Natural killer cell treated with Interleukin-12 subunit alpha and Interleukin-12 subunit beta and Interleukin-15 and Interleukin-18, amount 100 ng/mL, for 72 hours (primary cell): ENCODE measurements around the gene PLCL2. TPM values are rescaled to one million over a fixed set of nuclear protein-coding genes. Genes with fewer than 3 reads are reported as not detected.

Experiments used
- ATAC-seq, 2 donors: fragments of 150-1000 bp; cut with Tn5 transposase in 1 of 2; sonication (Bioruptor Pico), chemical (Tn5 transposase) in 1 of 2; 2 replicates each; pipeline ENCODE4 v1.10.0; 2021
- DNase-seq: peaks from one replicate; pipeline ENCODE4 v3.0.0; 2022; ENCODE audit warnings: low spot score
- H3K27ac Mint-ChIP-seq, 2 donors: 1 replicate in 1 of 2; 2 replicates in 1 of 2; pipeline ENCODE4 v1.8.0; 2022; ENCODE audit warnings: mixed read lengths in 2 of 2, mild to moderate bottlenecking in 1 of 2, moderate library complexity in 1 of 2
- H3K27me3 Mint-ChIP-seq, 2 donors: 1 replicate in 1 of 2; 2 replicates in 1 of 2; pipeline ENCODE4 v1.8.0; 2022; ENCODE audit warnings: mixed read lengths in 2 of 2
- H3K36me3 Mint-ChIP-seq: one replicate; pipeline ENCODE4 v1.8.0; 2022; ENCODE audit warnings: mixed read lengths
- H3K4me1 Mint-ChIP-seq, 2 donors: 1 replicate in 1 of 2; 2 replicates in 1 of 2; pipeline ENCODE4 v1.8.0; 2022; ENCODE audit warnings: low read depth in 2 of 2, mixed read lengths in 2 of 2, mild to moderate bottlenecking in 1 of 2
- H3K4me3 Mint-ChIP-seq: one replicate; pipeline ENCODE4 v1.8.0; 2022; ENCODE audit warnings: mixed read lengths
- H3K9me3 Mint-ChIP-seq: 2 replicates; pipeline ENCODE4 v1.8.0; 2022; ENCODE audit warnings: mixed read lengths
- total RNA-seq, 2 donors: library from RNA; stranded (reverse); gene quantifications; one replicate each; pipeline ENCODE4 v1.2.3, GENCODE V29; 2022

Gene PLCL2
- total RNA-seq, 2 donors from 2014 or later: 12.5 to 17.2 TPM

- DNase-seq: no peak
- Mint-ChIP-seq H3K4me1 (peaks cover 55 to 65% of the 10 kb centered on the region in 2 donors), H3K27ac (no peak overlapping the region), H3K36me3 (no peaks in the 10 kb centered on the region), H3K4me3 (no peak overlapping the region), H3K9me3 (no peaks in the 10 kb centered on the region), H3K27me3 (no peaks in the 10 kb centered on the region)
- no peak for ATAC-seq
Measured at GRCh38 chr3:16993227-16993626, 108.5 kb downstream of the PLCL2 start.

DNA sequence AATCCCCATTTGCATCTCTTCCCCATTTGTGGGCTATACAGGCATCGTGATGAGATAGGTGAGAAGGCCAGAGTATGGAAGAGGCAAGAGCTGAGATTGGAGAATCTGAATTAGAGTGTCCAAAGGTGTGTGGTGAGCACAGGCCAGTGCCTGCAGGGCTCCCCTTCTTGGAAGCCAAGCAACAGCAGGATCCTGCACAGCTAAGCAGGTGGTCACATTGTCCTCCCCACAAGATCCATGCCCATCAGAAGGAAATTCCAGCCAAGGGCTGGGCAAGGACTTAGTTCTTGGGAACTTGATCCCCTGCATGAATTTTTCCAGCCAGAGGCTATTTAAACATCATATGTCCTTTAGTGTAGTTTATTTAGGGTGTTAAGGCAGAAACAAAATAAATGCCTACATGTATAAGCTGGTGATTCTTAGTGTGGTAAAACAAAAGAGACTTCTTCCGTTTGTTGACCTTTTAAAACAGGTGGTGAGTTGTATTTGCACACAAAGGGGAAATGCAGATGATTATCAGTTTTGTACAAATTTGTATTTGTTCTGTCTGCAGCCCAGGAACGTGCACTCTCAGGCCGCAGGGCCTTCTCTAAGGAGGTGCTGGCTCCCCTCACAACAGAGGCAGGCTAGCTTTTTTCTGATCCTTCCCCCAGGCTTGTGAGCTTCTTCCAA, 110.2 kb downstream of the PLCL2 start:
- DNase-seq (no peak), ATAC-seq (no peak)
- H3K4me1 Mint-ChIP-seq: peaks cover 59 to 69% of the 10 kb centered on the region in 2 donors
- no peak overlapping the region for H3K4me3 Mint-ChIP-seq
- no peak overlapping the region for H3K27ac Mint-ChIP-seq
- no peaks in the 10 kb centered on the region for H3K9me3 Mint-ChIP-seq
- no peaks in the 10 kb centered on the region for H3K36me3 Mint-ChIP-seq
- no peaks in the 10 kb centered on the region for H3K27me3 Mint-ChIP-seq

DNA sequence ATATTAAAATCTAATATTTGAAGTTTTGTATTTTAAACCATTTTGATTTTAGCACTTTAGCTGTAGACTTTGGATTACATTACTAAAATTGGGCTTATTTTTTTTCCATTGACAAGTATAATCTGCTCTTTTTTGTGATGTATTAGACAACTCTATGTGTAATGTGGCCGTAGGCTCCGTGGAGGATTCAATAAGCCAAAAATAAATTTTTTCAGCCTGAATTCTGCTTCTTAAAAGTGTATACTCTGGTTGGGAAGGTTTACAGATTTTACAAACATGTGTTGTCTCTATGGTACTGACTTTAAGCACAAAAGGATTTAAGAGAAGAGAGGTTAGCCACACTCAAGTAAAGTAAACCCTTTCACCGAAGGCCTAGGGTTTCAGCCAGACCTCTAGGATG, 110.8 kb downstream of the PLCL2 start:
- H3K27ac Mint-ChIP-seq: peak overlapping the region; percentile 9 to 23
- no peaks in the 10 kb centered on the region for H3K27me3 Mint-ChIP-seq
- ATAC-seq: no peak
- peak overlapping the region; percentile 5 for H3K4me3 Mint-ChIP-seq
- no peaks in the 10 kb centered on the region for H3K9me3 Mint-ChIP-seq
- no peaks in the 10 kb centered on the region for H3K36me3 Mint-ChIP-seq
- DNase-seq: no peak
- peaks cover 57 to 70% of the 10 kb centered on the region in 2 donors for H3K4me1 Mint-ChIP-seq

DNA sequence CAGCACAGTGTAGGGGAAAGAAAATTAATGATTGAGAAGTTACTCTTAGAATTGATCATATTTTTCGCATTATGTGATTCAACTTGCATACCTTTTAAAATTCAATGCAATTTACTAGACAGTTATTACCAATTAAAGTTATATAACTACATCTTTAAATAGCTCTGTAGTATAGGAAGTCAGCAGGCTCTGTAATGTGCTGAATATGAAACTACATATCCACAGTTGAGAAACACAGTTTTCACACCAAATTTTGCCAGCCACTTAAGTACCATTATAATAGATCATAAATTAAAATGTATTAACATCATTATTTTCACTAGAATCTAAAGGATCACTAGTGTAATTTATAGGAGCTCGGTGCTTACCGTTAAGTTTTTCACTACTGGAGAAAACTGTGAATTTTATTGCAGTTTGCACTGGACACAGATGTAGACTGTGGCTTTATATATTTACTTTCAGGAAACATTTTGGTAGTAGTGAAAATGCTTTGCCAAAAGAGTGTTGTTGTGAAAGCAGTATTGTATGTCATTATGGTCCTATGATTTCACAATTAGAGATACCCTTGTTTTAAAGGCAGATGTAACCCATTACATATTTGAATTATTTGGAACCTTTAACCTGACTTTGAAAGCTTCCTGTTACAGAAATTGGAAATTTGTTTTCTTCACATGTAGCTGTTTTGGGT, 113.6 kb downstream of the PLCL2 start:
- Mint-ChIP-seq H3K4me3 (no peak overlapping the region), H3K36me3 (peaks cover 12% of the 10 kb centered on the region), H3K27me3 (no peaks in the 10 kb centered on the region), H3K27ac (peak overlapping the region in 1 of 2 donors; percentile 78), H3K4me1 (peaks cover 46 to 78% of the 10 kb centered on the region in 2 donors), H3K9me3 (peaks cover 6% of the 10 kb centered on the region)
- DNase-seq: no peak
- no peak for ATAC-seq

GRCh38 chr3:16999161-16999560, 114.4 kb downstream of the PLCL2 start:
- ATAC-seq (no peak), DNase-seq (no peak)
- H3K4me3 Mint-ChIP-seq: no peak overlapping the region
- peaks cover 10% of the 10 kb centered on the region for H3K9me3 Mint-ChIP-seq
- H3K4me1 Mint-ChIP-seq: peaks cover 54 to 79% of the 10 kb centered on the region in 2 donors
- H3K27me3 Mint-ChIP-seq: no peaks in the 10 kb centered on the region
- peak overlapping the region in 1 of 2 donors; percentile 78 for H3K27ac Mint-ChIP-seq
- H3K36me3 Mint-ChIP-seq: peaks cover 12% of the 10 kb centered on the region

GRCh38 chr3:16999871-17000270, 115.1 kb downstream of the PLCL2 start:
- H3K27ac Mint-ChIP-seq: peak overlapping the region in 1 of 2 donors; percentile 55
- DNase-seq (no peak), ATAC-seq (no peak)
- peaks cover 12% of the 10 kb centered on the region for H3K36me3 Mint-ChIP-seq
- peaks cover 50 to 78% of the 10 kb centered on the region in 2 donors for H3K4me1 Mint-ChIP-seq
- no peaks in the 10 kb centered on the region for H3K27me3 Mint-ChIP-seq
- peaks cover 10% of the 10 kb centered on the region for H3K9me3 Mint-ChIP-seq
- no peak overlapping the region for H3K4me3 Mint-ChIP-seq

GRCh38 chr3:17003457-17003856, 118.7 kb downstream of the PLCL2 start:
- ATAC-seq (no peak), DNase-seq (no peak)
- H3K27ac Mint-ChIP-seq: peak overlapping the region in 1 of 2 donors; percentile 65
- H3K9me3 Mint-ChIP-seq: peaks cover 10% of the 10 kb centered on the region
- peaks cover 50 to 80% of the 10 kb centered on the region in 2 donors for H3K4me1 Mint-ChIP-seq
- H3K4me3 Mint-ChIP-seq: no peak overlapping the region
- H3K27me3 Mint-ChIP-seq: no peaks in the 10 kb centered on the region
- H3K36me3 Mint-ChIP-seq: peaks cover 12% of the 10 kb centered on the region

GRCh38 chr3:17006132-17006852, 121.5 kb downstream of the PLCL2 start:
- Mint-ChIP-seq H3K27ac (peak overlapping the region; percentile 49 to 55), H3K36me3 (peaks cover 6% of the 10 kb centered on the region), H3K9me3 (peaks cover 9% of the 10 kb centered on the region), H3K4me1 (peaks cover 44 to 57% of the 10 kb centered on the region in 2 donors), H3K27me3 (no peaks in the 10 kb centered on the region), H3K4me3 (peak overlapping the region; percentile 6)
- no peak for DNase-seq
- peak; percentile 56 to 62 for ATAC-seq

DNA sequence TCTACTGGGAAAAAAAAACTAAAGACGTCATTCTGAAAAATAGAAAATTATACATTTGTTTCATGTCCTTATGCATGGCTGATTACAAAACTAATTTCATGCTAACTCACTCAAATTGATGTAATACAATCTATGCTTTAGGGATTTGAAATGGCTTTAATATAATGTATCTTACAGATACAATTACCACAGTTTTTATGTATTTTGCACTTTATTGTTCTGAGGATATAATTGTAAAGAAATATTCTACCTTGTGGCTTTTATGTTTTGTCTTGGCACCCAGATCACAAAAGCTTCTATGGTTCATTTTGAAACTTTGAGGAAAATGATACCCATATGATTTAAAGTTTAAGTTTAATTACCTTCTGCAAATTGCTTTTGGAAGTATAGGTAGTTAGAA, 122.5 kb downstream of the PLCL2 start:
- ATAC-seq: no peak
- Mint-ChIP-seq H3K4me3 (no peak overlapping the region), H3K9me3 (peaks cover 4% of the 10 kb centered on the region), H3K27ac (no peak overlapping the region), H3K4me1 (peaks cover 42 to 50% of the 10 kb centered on the region in 2 donors), H3K36me3 (no peaks in the 10 kb centered on the region), H3K27me3 (no peaks in the 10 kb centered on the region)
- no peak for DNase-seq

GRCh38 chr3:17009826-17010225, 125.1 kb downstream of the PLCL2 start:
- DNase-seq (no peak), ATAC-seq (no peak)
- Mint-ChIP-seq H3K27me3 (no peaks in the 10 kb centered on the region), H3K9me3 (no peaks in the 10 kb centered on the region), H3K27ac (no peak overlapping the region), H3K36me3 (no peaks in the 10 kb centered on the region), H3K4me3 (no peak overlapping the region), H3K4me1 (peaks cover 32 to 41% of the 10 kb centered on the region in 2 donors)

DNA sequence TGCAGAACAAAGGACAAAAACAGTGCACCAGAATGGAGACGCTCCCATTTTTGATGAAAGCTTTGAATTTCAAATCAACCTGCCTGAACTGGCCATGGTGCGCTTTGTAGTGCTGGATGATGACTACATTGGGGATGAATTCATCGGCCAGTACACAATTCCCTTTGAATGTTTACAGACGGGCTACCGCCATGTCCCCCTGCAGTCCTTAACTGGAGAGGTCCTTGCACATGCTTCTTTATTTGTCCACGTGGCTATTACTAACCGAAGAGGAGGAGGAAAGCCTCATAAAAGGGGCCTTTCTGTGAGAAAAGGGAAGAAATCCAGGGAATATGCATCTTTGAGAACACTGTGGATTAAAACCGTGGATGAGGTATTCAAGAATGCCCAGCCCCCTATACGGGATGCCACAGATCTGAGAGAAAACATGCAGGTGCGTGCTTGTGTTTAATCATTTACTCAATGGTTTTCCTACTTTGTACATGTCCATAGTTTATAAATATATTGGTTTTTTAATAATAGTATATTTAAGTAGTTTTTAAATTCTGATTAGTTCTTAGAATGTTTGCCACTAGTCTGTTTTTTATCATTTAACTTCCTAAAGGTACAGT, 127.1 kb downstream of the PLCL2 start:
- H3K4me1 Mint-ChIP-seq: peaks cover 23 to 24% of the 10 kb centered on the region in 2 donors
- no peak overlapping the region for H3K27ac Mint-ChIP-seq
- H3K36me3 Mint-ChIP-seq: peaks cover 5% of the 10 kb centered on the region

GRCh38 chr3:17013050-17013449, 128.3 kb downstream of the PLCL2 start:
- Mint-ChIP-seq H3K27ac (no peak overlapping the region), H3K27me3 (no peaks in the 10 kb centered on the region), H3K4me1 (peaks cover 16 to 20% of the 10 kb centered on the region in 2 donors), H3K36me3 (peaks cover 5% of the 10 kb centered on the region), H3K9me3 (no peaks in the 10 kb centered on the region), H3K4me3 (no peak overlapping the region)
- DNase-seq (no peak), ATAC-seq (no peak)

More for the DNA sequence above, 127.1 kb downstream of the PLCL2 start:
- Mint-ChIP-seq H3K4me3 (no peak overlapping the region), H3K27me3 (no peaks in the 10 kb centered on the region), H3K9me3 (no peaks in the 10 kb centered on the region)
- DNase-seq (no peak), ATAC-seq (no peak)

DNA sequence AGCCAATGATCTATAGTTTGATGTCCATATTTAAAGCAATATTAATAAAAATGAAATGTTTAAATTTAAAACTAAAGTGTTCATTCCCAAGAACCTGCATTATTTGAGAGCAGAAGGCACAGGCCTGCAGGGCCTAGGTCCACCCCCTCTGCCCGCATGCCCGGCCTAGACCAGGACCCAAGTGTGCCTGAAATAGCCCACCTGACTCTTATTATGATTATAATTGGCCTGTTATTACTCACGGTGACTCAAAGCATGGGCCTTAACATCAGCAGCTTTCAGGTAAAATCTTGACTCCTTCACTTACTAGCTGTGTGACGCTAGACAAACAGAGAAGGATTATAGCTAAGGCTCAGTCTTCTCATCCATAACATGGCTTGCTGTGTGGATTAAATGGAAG, 128.8 kb downstream of the PLCL2 start:
- no peaks in the 10 kb centered on the region for H3K9me3 Mint-ChIP-seq
- ATAC-seq (no peak), DNase-seq (no peak)
- H3K27ac Mint-ChIP-seq: no peak overlapping the region
- H3K27me3 Mint-ChIP-seq: no peaks in the 10 kb centered on the region
- H3K36me3 Mint-ChIP-seq: peaks cover 5% of the 10 kb centered on the region
- peaks cover 16 to 17% of the 10 kb centered on the region in 2 donors for H3K4me1 Mint-ChIP-seq
- no peak overlapping the region for H3K4me3 Mint-ChIP-seq
